Lung (tissue), 12 donors: ENCODE data around the gene MBNL1. TPM values are rescaled to one million over a fixed set of nuclear protein-coding genes. Genes with fewer than 3 reads are reported as not detected.
A peak's percentile ranks its signal among the peaks of the same experiment; 100 is the strongest.

Source experiments
- ATAC-seq: fragments of 200-7000 bp; cut with Tn5 transposase; one replicate; pipeline ENCODE4 v1.9.1; 2020; ENCODE audit warnings: moderate number of reproducible peaks; ENCODE audit not compliant: insufficient read depth, low FRiP score
- DNase-seq, 3 donors: peaks; one replicate each; pipeline ENCODE4 v3.0.0-alpha.2; 2013 to 2017
- H3K27ac ChIP-seq, 2 donors: one replicate each; pipeline ENCODE4 v1.5.1; 2013; ENCODE audit warnings: mild to moderate bottlenecking in 2 of 2, moderate library complexity in 2 of 2, control low read depth in 1 of 2, inconsistent platforms in 1 of 2, low read depth in 1 of 2, low read length in 1 of 2
- H3K27me3 ChIP-seq, 3 donors: one replicate each; pipeline ENCODE4 v1.5.1; 2013; ENCODE audit warnings: low read length in 2 of 3; ENCODE audit not compliant: control insufficient read depth in 3 of 3, insufficient read depth in 3 of 3
- H3K36me3 ChIP-seq, 4 donors: one replicate each; pipeline ENCODE4 v1.5.1; 2013; ENCODE audit warnings: low read length in 4 of 4, mild to moderate bottlenecking in 1 of 4, moderate library complexity in 1 of 4; ENCODE audit not compliant: control insufficient read depth in 4 of 4, insufficient read depth in 4 of 4
- H3K4me1 ChIP-seq, 5 donors: one replicate each; pipeline ENCODE4 v1.5.1; 2013; ENCODE audit warnings: low read length in 5 of 5, mild to moderate bottlenecking in 2 of 5, moderate library complexity in 1 of 5; ENCODE audit not compliant: control insufficient read depth in 5 of 5, insufficient read depth in 5 of 5
- H3K4me3 ChIP-seq: one replicate; pipeline ENCODE4 v1.5.1; 2013; ENCODE audit warnings: mild to moderate bottlenecking, control low read depth, moderate library complexity
- H3K9ac ChIP-seq, 2 donors: one replicate each; pipeline ENCODE4 v1.5.1; 2013; ENCODE audit warnings: low read length in 2 of 2, control low read depth in 1 of 2; ENCODE audit not compliant: insufficient read depth in 1 of 2
- H3K9me3 ChIP-seq, 4 donors: one replicate each; pipeline ENCODE4 v1.5.1; 2013; ENCODE audit warnings: low read length in 3 of 4, mild to moderate bottlenecking in 1 of 4, moderate library complexity in 1 of 4; ENCODE audit not compliant: control insufficient read depth in 4 of 4, insufficient read depth in 3 of 4
- WGBS, 2 donors: extraction: QIAGEN DNeasy Blood & Tissue Kit; methylation state at CpG; one replicate each; pipeline ENCODE4 v1.1.7; 2013; 5-methylcytosine and 5-hydroxymethylcytosine counted together
- polyA plus RNA-seq, 2 donors: library from polyadenylated mRNA; stranded (reverse); fragments of 200-250 nt; gene quantifications; one replicate each; pipeline ENCODE4 v1.2.1, GENCODE V29; 2013
- total RNA-seq, 2 donors: library from RNA; depleted of rRNA in 1 of 2; stranded (reverse); fragments of >200 nt in 1 of 2; gene quantifications; one replicate each; pipeline ENCODE4 v1.2.1, GENCODE V29; 2014 to 2021
- TF ChIP-seq, protein P1 (sequence below): IDR thresholded peaks from 2 replicates; pipeline ENCODE4 v1.5.1; 2012; ENCODE audit warnings: mild to moderate bottlenecking; ENCODE audit errors: control extremely low read depth, extremely low read depth
- donor health status: control.
- donor health status: control.
- donor health status: Bipolar disorder and iron deficiency.
- donor health status: healthy.
- donor health status: DM: yes; HTN: yes; CAD: no.

MBNL1 gene
- total and polyA plus RNA-seq, 4 donors, result 55.3 to 266 (median 165) TPM

DNA sequence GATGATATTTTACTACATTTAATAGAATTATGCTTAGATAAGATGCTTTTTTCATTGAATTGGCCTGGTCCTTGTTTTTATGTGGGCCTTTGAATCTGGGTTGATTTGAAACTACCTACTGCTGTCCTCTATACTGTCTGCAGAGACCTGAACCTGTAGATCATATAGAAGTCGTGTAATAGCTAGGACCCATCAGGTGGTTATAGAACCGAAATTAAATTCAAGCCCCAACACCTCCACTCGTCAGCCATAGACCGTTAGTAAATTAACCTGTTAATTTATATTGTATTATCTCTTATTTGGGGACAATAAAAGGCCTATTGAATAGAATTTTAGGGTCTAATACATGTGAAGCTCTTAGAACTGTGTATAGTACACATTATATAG lies 108.4 kb downstream of the MBNL1 start:
- no peak overlapping the region for H3K9ac ChIP-seq
- no peaks in the 10 kb centered on the region for H3K27me3 ChIP-seq
- 80 to 88% methylated on average over 4 of the region's 4 CpGs for WGBS, 2 donors
- H3K4me3 ChIP-seq, result no peak overlapping the region
- DNase-seq (no peak), ATAC-seq (no peak)
- no peaks in the 10 kb centered on the region for H3K9me3 ChIP-seq
- peaks cover 0 to 3% (median 2%) of the 10 kb centered on the region in 4 donors for H3K36me3 ChIP-seq
- peak overlapping the region in 1 of 2 donors; percentile 26 for H3K27ac ChIP-seq
- TF ChIP-seq, protein P1, sequence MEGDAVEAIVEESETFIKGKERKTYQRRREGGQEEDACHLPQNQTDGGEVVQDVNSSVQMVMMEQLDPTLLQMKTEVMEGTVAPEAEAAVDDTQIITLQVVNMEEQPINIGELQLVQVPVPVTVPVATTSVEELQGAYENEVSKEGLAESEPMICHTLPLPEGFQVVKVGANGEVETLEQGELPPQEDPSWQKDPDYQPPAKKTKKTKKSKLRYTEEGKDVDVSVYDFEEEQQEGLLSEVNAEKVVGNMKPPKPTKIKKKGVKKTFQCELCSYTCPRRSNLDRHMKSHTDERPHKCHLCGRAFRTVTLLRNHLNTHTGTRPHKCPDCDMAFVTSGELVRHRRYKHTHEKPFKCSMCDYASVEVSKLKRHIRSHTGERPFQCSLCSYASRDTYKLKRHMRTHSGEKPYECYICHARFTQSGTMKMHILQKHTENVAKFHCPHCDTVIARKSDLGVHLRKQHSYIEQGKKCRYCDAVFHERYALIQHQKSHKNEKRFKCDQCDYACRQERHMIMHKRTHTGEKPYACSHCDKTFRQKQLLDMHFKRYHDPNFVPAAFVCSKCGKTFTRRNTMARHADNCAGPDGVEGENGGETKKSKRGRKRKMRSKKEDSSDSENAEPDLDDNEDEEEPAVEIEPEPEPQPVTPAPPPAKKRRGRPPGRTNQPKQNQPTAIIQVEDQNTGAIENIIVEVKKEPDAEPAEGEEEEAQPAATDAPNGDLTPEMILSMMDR, result no peak
- H3K4me1 ChIP-seq, result peaks cover under 1 to 23% (median 10%) of the 10 kb centered on the region in 5 donors

DNA sequence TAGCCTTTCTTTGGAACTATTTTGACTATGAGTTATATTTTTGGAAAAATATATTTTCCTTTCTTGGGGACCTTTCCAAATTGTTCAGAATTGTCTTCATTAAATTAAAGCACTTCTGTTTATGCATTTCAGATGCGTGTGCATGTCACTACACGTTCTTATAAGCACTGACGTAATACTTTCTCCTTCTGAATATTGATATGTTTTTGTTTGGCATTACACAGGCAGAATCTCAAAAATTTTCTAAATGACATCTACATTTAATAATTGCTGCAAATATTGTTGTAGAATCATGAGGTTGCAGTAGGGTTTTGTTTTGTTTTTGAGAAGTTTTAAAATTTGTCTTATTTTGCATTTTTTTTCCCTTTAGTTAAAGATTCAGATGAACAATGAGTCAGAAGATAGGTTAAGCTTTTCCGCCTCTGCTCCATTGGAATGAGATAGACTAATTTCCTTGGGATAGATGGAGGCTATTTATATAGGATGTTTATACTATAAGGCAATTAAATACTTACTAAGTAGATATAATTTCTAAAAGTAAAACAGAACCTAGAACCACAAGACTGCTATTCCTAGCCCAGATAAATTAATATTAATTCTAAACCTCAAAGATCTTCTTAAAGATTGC lies 110.8 kb downstream of the MBNL1 start:
- Histone ChIP-seq H3K9ac (no peak overlapping the region), H3K4me1 (peaks cover 4 to 31% (median 8%) of the 10 kb centered on the region in 5 donors), H3K4me3 (no peak overlapping the region), H3K27me3 (no peaks in the 10 kb centered on the region), H3K9me3 (no peaks in the 10 kb centered on the region), H3K36me3 (peaks cover 0 to 3% (median under 1%) of the 10 kb centered on the region in 4 donors), H3K27ac (no peak overlapping the region)
- TF ChIP-seq, protein P1, result no peak
- DNase-seq (no peak), ATAC-seq (no peak)
- 72 to 77% methylated on average over 4 of the region's 4 CpGs for WGBS, 2 donors

DNA sequence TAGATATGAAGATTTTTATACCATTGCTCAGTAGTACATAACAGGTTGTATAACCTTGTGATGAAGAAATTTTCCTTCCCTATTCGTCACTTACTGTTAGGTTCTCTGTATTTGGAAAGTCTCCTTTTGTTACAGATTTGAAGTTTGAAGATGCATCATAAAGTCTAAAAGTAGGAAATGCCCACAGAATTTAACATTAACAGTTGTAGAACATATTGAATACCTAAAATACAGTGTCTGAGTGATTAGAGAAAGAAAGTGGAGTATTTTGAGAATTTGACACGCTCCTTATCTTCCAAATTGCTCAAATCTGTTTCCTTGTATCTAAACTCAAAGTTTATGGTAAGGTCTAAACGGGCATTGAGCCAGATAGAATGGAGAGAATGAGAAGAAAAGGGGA lies 111.3 kb downstream of the MBNL1 start:
- DNase-seq (no peak), ATAC-seq (no peak)
- WGBS, 2 donors, result 30 to 58% methylated on average over 3 of the region's 3 CpGs
- no peaks in the 10 kb centered on the region for H3K9me3 ChIP-seq
- H3K27ac ChIP-seq, result no peak overlapping the region
- no peak overlapping the region for H3K9ac ChIP-seq
- no peaks in the 10 kb centered on the region for H3K27me3 ChIP-seq
- TF ChIP-seq, protein P1, result no peak
- H3K4me1 ChIP-seq, result peaks cover 2 to 31% (median 8%) of the 10 kb centered on the region in 5 donors
- H3K4me3 ChIP-seq, result no peak overlapping the region
- peaks cover 0 to 3% (median under 1%) of the 10 kb centered on the region in 4 donors for H3K36me3 ChIP-seq

DNA sequence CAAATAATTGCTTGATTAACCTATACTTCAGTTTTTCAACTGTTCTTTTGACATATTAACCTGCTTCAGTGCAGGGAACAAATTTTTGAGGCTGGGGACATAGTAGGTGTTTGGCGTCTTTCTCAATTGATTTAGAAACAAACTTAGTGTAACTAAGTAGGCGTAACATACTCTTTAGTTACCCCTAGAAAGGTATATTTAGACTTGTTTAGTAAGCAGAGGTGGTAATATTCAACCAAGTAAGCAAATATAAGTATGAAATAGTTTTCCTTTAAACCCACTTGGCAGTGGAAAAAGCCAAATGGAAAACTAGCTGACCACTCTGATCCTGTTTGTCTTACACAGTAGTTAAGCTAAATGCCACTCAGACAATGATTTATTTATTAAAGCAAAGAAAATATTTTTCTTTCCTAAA lies 113.2 kb downstream of the MBNL1 start:
- Histone ChIP-seq H3K9ac (peak overlapping the region in 1 of 2 donors; percentile 8), H3K27ac (peak overlapping the region in 1 of 2 donors; percentile 21), H3K4me1 (peaks cover 0 to 28% (median 8%) of the 10 kb centered on the region in 5 donors), H3K27me3 (no peaks in the 10 kb centered on the region), H3K36me3 (peaks cover 0 to 3% (median under 1%) of the 10 kb centered on the region in 4 donors), H3K4me3 (no peak overlapping the region), H3K9me3 (no peaks in the 10 kb centered on the region)
- no peak for ATAC-seq
- TF ChIP-seq, protein P1, result no peak
- 52 to 67% methylated on average over 2 of the region's 2 CpGs for WGBS, 2 donors
- no peak for DNase-seq
